Tibial artery (tissue), 4 donors: Measurements from ENCODE around the gene SFMBT2.

Experiments used
- DNase-seq, 2 donors: peaks; one replicate each; pipeline ENCODE4 v3.0.0-alpha.2; 2019
- H3K27ac ChIP-seq, 2 donors: fragments of 200-600 bp; sonication (generic) in 1 of 2; 1 replicate in 1 of 2; 2 replicates in 1 of 2; pipeline ENCODE4 v1.5.1; 2018 to 2019; ENCODE audit warnings: mild to moderate bottlenecking in 1 of 2
- H3K27me3 ChIP-seq, 2 donors: fragments of 200-600 bp; sonication (generic) in 1 of 2; one replicate each; pipeline versions ENCODE4 v1.5.1 to v1.6.0; 2016 to 2019
- H3K36me3 ChIP-seq, 3 donors: fragments of 200-600 bp; sonication (generic) in 2 of 3; one replicate each; pipeline ENCODE4 v1.5.1; 2016 to 2019; ENCODE audit warnings: mild to moderate bottlenecking in 2 of 3
- H3K4me1 ChIP-seq, 4 donors: fragments of 200-600 bp; sonication (generic) in 2 of 4; 1 replicate in 3 of 4; 2 replicates in 1 of 4; pipeline ENCODE4 v1.5.1; 2016 to 2019
- H3K4me3 ChIP-seq, 2 donors: fragments of 200-600 bp; sonication (generic) in 1 of 2; 1 replicate in 1 of 2; 2 replicates in 1 of 2; pipeline ENCODE4 v1.5.1; 2018 to 2019; ENCODE audit warnings: mild to moderate bottlenecking in 2 of 2
- H3K9me3 ChIP-seq, 3 donors: fragments of 200-600 bp; sonication (generic) in 1 of 3; one replicate each; pipeline ENCODE4 v1.5.1; 2016 to 2019
- intact Hi-C: fragments of 100-400 bp; cut with DNase I; formaldehyde crosslinking; loops from one replicate; pipeline ENCODE4 v1.15.0; 2023; ENCODE audit warnings: low total_unique reads
- TF ChIP-seq, protein P1 (sequence below), 2 experiments: fragments of 200-600 bp in 1 of 2; fragments of 450-650 bp in 1 of 2; IDR thresholded peaks; one replicate each; pipeline ENCODE4 v1.5.1; 2017 to 2019; ENCODE audit warnings: antibody characterized with exemption in 2 of 2, mild to moderate bottlenecking in 1 of 2, moderate library complexity in 1 of 2

The SFMBT2 gene

DNA sequence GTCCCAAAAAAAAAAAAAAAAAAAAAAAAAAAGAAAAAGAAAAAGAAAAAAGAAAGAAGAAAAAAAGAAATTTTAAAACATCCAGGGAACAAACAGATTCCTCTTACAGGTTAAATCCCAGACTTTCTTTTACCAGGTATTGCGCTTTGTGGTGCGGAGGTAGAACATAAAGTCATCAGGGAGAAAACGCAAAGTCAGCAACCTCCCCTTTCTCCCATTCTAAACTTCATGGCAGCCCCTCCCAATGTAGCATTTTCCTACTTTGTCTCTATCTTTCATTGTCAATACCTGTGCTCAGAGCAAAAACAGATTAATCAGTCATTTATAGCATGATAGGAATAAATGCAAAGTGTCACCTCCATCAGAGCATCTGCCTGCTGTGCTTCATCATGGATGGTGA is 299.7 kb downstream of the SFMBT2 start:
- intact Hi-C loops = no loop called here

More for the DNA sequence above, 299.7 kb downstream of the SFMBT2 start:
- Histone ChIP-seq H3K4me1 (no peaks in the 10 kb centered on the region), H3K36me3 (no peaks in the 10 kb centered on the region), H3K9me3 (peaks cover 0 to 6% (median 0%) of the 10 kb centered on the region in 3 donors), H3K27me3 (no peaks in the 10 kb centered on the region), H3K27ac (no peak overlapping the region), H3K4me3 (no peak overlapping the region)
- TF ChIP-seq, protein P1, sequence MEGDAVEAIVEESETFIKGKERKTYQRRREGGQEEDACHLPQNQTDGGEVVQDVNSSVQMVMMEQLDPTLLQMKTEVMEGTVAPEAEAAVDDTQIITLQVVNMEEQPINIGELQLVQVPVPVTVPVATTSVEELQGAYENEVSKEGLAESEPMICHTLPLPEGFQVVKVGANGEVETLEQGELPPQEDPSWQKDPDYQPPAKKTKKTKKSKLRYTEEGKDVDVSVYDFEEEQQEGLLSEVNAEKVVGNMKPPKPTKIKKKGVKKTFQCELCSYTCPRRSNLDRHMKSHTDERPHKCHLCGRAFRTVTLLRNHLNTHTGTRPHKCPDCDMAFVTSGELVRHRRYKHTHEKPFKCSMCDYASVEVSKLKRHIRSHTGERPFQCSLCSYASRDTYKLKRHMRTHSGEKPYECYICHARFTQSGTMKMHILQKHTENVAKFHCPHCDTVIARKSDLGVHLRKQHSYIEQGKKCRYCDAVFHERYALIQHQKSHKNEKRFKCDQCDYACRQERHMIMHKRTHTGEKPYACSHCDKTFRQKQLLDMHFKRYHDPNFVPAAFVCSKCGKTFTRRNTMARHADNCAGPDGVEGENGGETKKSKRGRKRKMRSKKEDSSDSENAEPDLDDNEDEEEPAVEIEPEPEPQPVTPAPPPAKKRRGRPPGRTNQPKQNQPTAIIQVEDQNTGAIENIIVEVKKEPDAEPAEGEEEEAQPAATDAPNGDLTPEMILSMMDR (IDR thresholded peaks at IDR 0.05) = no peak
- DNase-seq = no peak
